Fibroblast of the aortic adventitia (primary cell): Measurements from ENCODE around the gene SPNS3. TPM values are rescaled to one million over a fixed set of nuclear protein-coding genes. Genes with fewer than 3 reads are reported as not detected.

Experiments
- DNase-seq: peaks from one replicate; pipeline ENCODE4 v3.0.0-alpha.2; 2010; ENCODE audit warnings: low read depth
- H3K4me3 ChIP-seq: 2 replicates; pipeline ENCODE4 v1.5.1; 2011; ENCODE audit warnings: low read depth, mild to moderate bottlenecking, control low read depth, low read length, moderate library complexity
- total RNA-seq: library from RNA; depleted of rRNA; stranded (reverse); fragments of >200 nt; gene quantifications from 2 replicates; pipeline ENCODE4 v1.2.3, GENCODE V29; 2012; ENCODE audit warnings: low replicate concordance
- TF ChIP-seq, protein P1 (sequence below): IDR thresholded peaks from 2 replicates; pipeline ENCODE4 v1.5.1; 2011; ENCODE audit warnings: mild to moderate bottlenecking, low read length, control low read depth, inconsistent platforms; ENCODE audit not compliant: insufficient read depth

Gene SPNS3
- total RNA-seq, 1 donor = not detected

DNA sequence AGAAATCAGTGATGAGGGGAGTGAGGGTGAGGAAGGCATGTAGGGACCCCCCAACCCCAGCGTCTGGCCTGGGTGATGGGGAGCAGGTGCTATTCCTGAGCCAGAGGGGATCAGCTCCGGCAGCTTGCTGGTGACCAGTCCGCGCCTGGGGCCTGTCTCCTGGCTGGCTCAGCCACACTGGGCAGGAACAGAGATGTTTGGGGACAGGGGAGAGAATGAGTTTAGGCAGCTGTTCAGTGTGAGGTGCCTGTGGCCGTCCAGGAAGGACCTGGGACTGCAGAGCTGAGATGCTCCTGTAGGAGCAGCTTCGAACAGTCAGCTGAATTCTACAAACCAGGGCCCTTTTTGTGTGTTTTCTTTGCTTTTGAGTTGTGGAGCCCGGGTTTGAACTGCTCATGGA, 41.7 kb downstream of the SPNS3 start:
- H3K4me3 ChIP-seq = no peak overlapping the region
- DNase-seq = no peak
- TF ChIP-seq, protein P1, sequence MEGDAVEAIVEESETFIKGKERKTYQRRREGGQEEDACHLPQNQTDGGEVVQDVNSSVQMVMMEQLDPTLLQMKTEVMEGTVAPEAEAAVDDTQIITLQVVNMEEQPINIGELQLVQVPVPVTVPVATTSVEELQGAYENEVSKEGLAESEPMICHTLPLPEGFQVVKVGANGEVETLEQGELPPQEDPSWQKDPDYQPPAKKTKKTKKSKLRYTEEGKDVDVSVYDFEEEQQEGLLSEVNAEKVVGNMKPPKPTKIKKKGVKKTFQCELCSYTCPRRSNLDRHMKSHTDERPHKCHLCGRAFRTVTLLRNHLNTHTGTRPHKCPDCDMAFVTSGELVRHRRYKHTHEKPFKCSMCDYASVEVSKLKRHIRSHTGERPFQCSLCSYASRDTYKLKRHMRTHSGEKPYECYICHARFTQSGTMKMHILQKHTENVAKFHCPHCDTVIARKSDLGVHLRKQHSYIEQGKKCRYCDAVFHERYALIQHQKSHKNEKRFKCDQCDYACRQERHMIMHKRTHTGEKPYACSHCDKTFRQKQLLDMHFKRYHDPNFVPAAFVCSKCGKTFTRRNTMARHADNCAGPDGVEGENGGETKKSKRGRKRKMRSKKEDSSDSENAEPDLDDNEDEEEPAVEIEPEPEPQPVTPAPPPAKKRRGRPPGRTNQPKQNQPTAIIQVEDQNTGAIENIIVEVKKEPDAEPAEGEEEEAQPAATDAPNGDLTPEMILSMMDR = no peak

DNA sequence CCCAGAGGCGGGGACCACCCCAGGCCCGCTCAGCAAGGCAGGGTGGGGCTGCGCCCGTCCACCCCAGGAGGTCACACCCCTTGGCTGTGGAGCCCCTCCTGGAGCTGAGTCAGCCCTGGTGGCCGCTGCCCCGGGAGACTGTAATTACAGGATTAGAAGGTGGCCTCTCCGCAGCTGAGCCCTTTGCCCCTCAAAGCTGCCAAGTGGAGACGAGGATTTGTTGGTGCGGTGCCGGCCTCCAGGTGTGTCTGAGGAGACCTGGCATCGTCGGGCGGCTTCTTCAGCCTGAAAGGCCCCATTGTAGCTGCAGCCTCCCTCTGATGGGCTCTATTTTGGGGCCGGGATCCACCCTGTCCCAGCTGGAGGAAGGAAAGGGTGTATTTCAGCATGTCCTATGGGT, 42.3 kb downstream of the SPNS3 start:
- no peak for DNase-seq
- TF ChIP-seq, protein P1 = no peak
- no peak overlapping the region for H3K4me3 ChIP-seq

DNA sequence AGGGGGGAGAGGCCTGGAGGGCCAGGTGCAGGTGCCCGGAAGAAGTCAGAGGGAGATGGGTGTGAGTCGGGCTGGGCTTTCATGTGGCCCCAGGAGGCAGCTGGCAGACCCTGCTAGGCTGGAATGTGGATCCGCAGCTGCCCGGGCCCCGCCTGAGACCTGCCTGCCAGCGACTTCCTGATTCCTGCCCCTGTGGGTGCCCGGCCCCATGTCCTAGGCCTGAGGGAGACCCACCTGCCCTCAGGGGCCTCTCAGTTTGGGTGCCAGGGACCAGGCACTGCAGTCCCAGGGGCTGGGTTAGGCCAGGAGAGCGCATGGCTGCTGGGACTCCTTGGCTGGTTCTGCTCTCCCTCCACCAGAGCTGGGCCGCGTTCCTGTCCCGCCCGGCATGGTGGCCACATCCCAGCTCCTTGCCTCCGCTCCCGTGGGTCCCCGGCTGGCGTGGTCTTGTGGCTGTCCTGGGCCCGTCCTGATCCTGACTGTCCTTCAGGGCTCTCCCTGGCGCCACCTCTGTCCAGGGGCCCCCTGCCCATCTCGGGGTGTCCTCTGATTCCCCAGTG, 42.9 kb downstream of the SPNS3 start:
- no peak for DNase-seq
- TF ChIP-seq, protein P1 = no peak
- no peak overlapping the region for H3K4me3 ChIP-seq

DNA sequence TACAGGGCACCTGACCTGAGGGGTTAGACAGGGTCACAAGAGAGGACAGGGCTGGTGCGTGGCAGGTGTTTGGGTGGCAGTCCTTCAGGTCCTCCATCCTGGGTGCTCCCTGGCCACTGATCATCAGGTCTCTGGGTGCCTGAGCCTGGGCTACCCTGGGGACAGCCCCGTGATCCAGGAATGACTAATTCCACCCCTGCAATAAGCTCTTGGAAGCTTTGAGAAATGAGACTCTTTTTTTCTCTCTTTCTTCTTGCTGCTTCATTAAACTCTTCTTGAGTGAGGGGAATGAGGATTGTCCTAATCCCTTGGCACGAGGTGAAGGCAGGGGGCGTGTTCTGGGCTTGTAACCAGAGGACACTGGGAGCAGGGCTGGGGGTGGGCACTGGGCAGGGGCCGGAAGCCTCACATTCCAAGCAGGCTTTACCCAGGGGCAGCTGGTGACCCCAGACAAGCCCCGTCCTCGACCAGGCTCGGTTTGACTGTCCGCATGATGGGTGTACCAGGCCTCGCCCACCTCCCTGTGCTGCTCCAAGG, 43.6 kb downstream of the SPNS3 start:
- H3K4me3 ChIP-seq = no peak overlapping the region
- TF ChIP-seq, protein P1 = no peak
- no peak for DNase-seq

DNA sequence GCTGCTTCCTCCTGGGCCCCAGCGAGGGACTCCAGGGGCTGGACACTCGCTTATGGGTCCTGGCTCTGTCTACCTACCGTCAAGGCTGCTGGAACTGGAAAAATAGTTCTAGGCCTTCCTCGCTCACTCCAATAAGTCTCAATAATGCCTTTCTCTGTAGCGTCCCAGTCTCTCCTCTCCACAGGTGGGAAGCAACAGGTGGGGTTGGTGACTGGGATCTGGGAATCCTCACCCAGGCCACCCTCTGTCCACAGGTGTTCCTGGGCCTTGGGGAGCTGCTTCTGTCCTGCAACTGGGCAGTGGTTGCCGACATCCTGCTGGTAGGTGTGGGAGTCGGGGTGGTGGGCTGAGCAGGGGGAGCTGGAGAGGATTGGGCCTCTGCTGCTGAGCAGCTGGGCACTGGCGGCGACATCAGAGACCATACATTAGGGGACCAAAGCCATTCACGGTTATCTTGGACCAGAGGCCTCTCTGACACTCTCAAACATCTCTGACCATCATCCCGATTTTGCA, 44.6 kb downstream of the SPNS3 start:
- TF ChIP-seq, protein P1 = no peak
- H3K4me3 ChIP-seq = no peak overlapping the region
- DNase-seq = no peak

DNA sequence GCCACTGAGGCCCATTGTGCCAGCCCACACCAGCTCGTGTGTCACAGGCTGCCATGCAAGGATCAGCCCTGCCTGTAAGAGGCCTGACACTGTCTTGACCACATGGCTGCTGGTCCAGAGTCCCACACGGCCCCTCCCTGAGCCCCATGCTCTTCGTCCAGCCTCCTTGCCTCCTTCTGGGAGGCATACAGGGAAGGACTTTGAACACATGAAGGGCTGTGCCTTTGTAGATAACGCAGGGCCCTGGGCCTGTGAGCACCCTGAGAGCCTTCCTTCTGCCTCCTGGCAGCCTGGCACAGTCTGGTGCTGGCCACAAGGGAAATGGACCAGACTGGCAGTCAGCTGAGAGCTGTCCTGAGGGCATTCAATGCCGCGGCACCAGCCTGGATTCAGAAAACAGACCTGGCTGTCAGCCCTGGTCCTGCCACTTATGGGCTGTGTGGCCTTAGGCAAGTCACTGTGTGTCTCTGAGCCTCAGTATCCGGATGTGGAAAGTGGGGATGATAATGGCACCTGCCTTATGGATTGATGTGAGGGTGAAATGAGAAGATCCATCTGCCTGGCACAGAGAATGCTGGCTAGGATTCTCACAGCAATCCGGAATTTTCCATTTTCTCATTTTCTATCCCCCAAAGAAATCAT, 45.7 kb downstream of the SPNS3 start:
- DNase-seq = no peak
- TF ChIP-seq, protein P1 = no peak
- no peak overlapping the region for H3K4me3 ChIP-seq
